ENCODE results near the gene TTC7B.

The TTC7B gene

DNA sequence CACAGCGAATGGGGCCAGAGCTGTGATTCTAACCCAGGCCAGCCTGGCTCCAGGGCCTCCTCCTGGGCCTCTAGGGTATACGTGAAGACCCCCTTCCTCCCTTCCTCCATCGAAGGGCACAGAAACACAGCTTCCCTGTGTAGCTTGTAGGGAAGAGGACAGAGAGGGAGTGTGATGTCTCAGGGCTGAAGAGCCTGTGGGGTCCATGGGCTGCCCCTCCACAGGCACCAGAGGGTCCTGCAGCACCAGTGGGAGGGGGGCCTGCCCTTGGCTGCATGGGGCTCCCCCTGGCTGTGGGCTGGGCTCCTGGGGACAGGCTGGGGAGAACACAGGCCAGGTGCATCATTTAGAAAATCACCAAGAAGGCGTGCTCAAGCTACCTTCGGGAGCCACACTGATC, 240.9 kb downstream of the TTC7B start:
- Histone ChIP-seq H3K27ac (ENCODE audit: low read depth, low read length) (no peak overlapping the region), H3K9ac (ENCODE audit: low read length in 5 of 5) (no peak overlapping the region), H3K9me3 (ENCODE audit: control insufficient read depth in 5 of 5, low read length in 5 of 5) (no peaks in the 10 kb centered on the region), H3K4me3 (ENCODE audit: low read depth in 1 of 5, low read length in 5 of 5) (no peak overlapping the region), H3K36me3 (ENCODE audit: control insufficient read depth in 5 of 5, insufficient read depth in 5 of 5, low read length in 5 of 5) (peaks cover 0 to 55% (median 40%) of the 10 kb centered on the region in 5 donors), H3K4me1 (ENCODE audit: control insufficient read depth in 5 of 5, insufficient read depth in 5 of 5, low read length in 5 of 5) (peaks cover 2 to 16% (median 11%) of the 10 kb centered on the region in 5 donors), H3K27me3 (ENCODE audit: control insufficient read depth in 5 of 5, insufficient read depth in 4 of 5, low read length in 5 of 5) (no peaks in the 10 kb centered on the region)

DNA sequence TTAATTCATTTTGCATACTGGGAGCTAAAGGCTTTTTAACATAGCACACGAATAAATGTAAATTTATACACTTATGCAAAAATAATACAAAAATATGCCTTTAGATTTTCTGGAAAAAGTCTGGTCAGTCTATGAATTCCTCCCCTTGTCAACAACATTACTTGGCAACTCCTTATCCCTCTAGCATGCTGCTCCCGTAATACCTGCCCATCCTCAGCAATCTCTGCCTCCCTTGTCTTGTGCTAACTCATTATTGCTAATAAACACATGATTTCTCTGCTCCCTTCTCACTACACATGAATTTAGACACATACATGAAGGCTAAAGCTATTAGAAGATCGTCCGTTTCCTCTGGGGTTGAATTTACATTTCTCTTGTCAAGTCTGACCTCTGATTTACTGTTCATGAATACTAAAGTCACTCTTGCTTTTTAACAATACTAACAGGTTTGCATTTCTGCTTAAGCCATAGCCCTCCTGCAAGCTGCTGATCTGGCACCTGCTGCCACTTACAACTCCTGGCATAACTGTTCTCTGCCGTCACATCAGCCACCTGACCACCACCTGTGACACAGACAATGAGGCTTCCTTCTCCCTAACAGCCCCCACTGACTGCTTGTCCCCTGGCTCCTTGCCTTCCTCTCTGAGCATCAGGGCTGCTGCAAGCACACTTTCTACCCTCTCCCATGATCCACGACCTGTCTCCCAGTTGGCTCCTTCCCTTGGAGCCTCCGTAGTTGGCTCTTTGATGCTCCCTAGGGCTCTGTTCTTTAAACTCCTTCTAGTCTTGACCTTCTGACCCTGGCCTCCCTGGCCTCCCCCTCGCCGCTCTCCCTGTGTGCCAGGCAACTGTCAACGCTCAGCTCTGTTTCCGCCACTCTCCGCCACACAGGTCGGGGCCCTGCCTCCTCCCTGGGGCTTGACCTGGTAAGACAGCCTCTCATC, 241.8 kb downstream of the TTC7B start:
- Histone ChIP-seq H3K36me3 (ENCODE audit: control insufficient read depth in 5 of 5, insufficient read depth in 5 of 5, low read length in 5 of 5) (peaks cover 0 to 57% (median 47%) of the 10 kb centered on the region in 5 donors), H3K9me3 (ENCODE audit: control insufficient read depth in 5 of 5, low read length in 5 of 5) (no peaks in the 10 kb centered on the region), H3K4me1 (ENCODE audit: control insufficient read depth in 5 of 5, insufficient read depth in 5 of 5, low read length in 5 of 5) (peaks cover 2 to 16% (median 11%) of the 10 kb centered on the region in 5 donors), H3K4me3 (ENCODE audit: low read depth in 1 of 5, low read length in 5 of 5) (no peak overlapping the region), H3K27me3 (ENCODE audit: control insufficient read depth in 5 of 5, insufficient read depth in 4 of 5, low read length in 5 of 5) (no peaks in the 10 kb centered on the region), H3K27ac (ENCODE audit: low read depth, low read length) (no peak overlapping the region), H3K9ac (ENCODE audit: low read length in 5 of 5) (no peak overlapping the region)

DNA sequence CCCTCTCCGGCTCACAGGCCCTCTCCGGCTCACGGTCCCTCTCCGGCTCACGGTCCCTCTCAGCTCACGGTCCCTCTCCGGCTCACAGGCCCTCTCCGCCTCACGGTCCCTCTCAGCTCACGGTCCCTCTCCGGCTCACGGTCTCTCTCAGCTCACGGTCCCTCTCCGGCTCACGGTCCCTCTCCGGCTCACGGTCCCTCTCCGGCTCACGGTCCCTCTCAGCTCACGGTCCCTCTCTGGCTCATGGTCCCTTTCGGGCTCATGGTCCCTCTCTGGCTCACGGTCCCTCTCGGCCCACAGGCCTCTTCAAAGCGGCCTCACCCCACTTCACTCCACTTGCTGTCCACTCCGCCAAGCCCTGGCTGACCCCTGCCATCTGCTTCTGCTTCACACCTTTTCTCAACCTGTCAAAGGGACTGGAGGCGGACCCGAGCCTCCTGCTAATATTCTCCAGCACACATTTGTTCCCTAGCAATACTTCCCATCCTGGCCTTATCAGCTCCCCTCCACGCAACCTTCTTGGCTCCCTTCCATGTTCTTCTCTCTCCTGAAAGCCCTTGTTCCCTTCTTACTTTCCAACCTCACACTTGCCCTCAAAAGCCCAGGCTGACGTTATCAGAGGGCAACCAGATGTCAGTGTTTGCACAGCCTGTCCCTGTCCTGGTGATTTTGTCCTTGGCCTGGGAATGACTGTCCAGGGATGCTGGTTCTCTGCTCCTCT, 242.7 kb downstream of the TTC7B start:
- Histone ChIP-seq H3K27me3 (ENCODE audit: control insufficient read depth in 5 of 5, insufficient read depth in 4 of 5, low read length in 5 of 5) (no peaks in the 10 kb centered on the region), H3K27ac (ENCODE audit: low read depth, low read length) (no peak overlapping the region), H3K9me3 (ENCODE audit: control insufficient read depth in 5 of 5, low read length in 5 of 5) (no peaks in the 10 kb centered on the region), H3K36me3 (ENCODE audit: control insufficient read depth in 5 of 5, insufficient read depth in 5 of 5, low read length in 5 of 5) (peaks cover 0 to 55% (median 49%) of the 10 kb centered on the region in 5 donors), H3K4me1 (ENCODE audit: control insufficient read depth in 5 of 5, insufficient read depth in 5 of 5, low read length in 5 of 5) (peaks cover 2 to 17% (median 11%) of the 10 kb centered on the region in 5 donors), H3K9ac (ENCODE audit: low read length in 5 of 5) (no peak overlapping the region), H3K4me3 (ENCODE audit: low read depth in 1 of 5, low read length in 5 of 5) (no peak overlapping the region)

DNA sequence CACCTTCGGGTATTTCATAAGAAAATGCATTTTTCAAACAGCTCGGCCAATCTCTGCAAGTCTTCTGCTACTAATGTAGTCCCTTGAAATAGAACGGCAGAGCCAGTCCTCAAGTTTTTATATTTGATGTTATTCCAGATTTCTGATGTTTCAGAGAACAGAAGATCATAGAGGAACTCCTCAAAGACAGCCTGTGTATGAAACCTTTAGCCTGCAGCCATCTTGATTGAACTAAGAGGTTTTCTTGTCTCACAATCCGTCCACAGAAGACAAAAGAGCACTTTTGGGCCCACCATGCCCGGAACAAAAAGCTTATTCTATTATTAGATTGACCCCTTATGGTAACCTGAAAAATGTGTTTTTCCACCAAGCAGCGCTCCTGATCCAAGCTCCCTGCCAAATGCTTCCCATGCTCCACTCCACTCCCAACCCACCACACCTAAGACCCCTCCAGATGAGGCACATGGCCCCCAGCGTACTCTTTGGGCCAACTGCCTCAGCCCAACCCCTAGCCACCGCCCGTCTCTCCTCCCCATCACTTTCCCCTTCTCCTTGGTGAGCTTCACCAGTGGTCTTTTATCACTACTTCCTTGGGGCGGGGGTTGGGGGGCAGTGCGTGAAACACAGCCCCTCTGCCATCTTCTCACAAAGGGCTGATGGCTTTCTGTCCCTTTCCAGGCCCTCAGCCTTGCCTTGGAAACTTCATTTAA, 243.6 kb downstream of the TTC7B start:
- Histone ChIP-seq H3K4me1 (ENCODE audit: control insufficient read depth in 5 of 5, insufficient read depth in 5 of 5, low read length in 5 of 5) (peaks cover 2 to 24% (median 15%) of the 10 kb centered on the region in 5 donors), H3K36me3 (ENCODE audit: control insufficient read depth in 5 of 5, insufficient read depth in 5 of 5, low read length in 5 of 5) (peaks cover 0 to 47% (median 40%) of the 10 kb centered on the region in 5 donors), H3K9ac (ENCODE audit: low read length in 5 of 5) (no peak overlapping the region), H3K4me3 (ENCODE audit: low read depth in 1 of 5, low read length in 5 of 5) (no peak overlapping the region), H3K27ac (ENCODE audit: low read depth, low read length) (no peak overlapping the region), H3K27me3 (ENCODE audit: control insufficient read depth in 5 of 5, insufficient read depth in 4 of 5, low read length in 5 of 5) (no peaks in the 10 kb centered on the region), H3K9me3 (ENCODE audit: control insufficient read depth in 5 of 5, low read length in 5 of 5) (no peaks in the 10 kb centered on the region)

DNA sequence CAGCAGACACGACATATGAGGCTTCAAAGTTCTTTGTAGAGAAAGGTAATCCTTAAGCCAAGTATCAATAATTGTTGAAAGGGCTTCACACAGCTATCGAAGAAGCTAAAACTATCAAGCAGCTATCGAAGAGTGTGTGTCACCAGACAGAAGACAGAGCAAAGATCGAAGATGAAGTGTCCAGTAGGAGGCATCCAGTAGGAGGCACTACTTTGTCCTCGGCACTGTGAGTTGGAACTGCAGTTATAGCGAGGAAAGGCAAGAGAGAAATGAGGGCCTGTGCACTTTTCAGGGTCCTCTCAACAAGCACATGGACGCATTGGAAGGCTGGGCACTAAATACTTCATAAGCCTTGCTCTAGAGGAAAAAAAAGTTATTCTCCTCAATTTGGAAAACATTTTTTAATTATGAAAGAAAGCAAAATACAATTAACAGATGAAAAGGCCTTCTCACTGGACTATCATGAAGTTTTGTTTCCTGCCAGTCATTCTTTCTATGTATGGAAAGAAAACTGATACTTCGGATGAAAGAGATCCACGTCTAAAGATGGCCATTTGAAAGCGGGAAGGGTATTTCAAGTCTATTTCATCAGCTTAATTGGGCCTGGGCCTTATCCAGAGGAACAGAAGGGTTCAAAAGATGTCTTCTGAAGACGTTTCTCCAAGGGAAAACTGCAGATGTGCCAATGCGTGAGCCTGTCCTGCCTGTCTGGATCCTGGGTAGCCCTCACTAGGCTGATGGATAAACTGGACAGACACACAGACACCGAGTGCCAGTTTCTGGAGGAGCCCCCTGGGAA, 244.9 kb downstream of the TTC7B start:
- Histone ChIP-seq H3K4me1 (ENCODE audit: control insufficient read depth in 5 of 5, insufficient read depth in 5 of 5, low read length in 5 of 5) (peaks cover 2 to 19% (median 8%) of the 10 kb centered on the region in 5 donors), H3K27ac (ENCODE audit: low read depth, low read length) (no peak overlapping the region), H3K9ac (ENCODE audit: low read length in 5 of 5) (no peak overlapping the region), H3K9me3 (ENCODE audit: control insufficient read depth in 5 of 5, low read length in 5 of 5) (no peaks in the 10 kb centered on the region), H3K27me3 (ENCODE audit: control insufficient read depth in 5 of 5, insufficient read depth in 4 of 5, low read length in 5 of 5) (no peaks in the 10 kb centered on the region), H3K4me3 (ENCODE audit: low read depth in 1 of 5, low read length in 5 of 5) (no peak overlapping the region), H3K36me3 (ENCODE audit: control insufficient read depth in 5 of 5, insufficient read depth in 5 of 5, low read length in 5 of 5) (peaks cover 0 to 48% (median 37%) of the 10 kb centered on the region in 5 donors)

DNA sequence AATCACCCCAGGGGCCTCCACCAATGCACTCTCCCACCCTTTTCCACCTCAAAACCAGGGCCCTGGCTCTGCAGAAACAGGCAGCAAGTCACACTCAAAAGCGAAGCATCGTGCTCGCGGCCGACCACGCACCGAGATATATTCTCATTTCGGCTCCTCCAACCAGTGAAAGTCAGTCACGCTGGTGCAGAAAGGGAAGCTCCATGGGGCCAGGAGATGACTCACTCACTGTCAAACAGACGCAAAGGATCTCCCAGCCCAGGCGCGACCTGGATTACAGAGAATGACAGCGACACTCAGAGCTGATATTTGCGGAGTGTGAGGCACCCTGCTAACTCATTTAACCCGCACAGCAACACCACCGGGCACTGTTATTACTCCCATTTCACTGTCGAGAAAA, 245.8 kb downstream of the TTC7B start:
- H3K4me3 ChIP-seq (ENCODE audit: low read depth in 1 of 5, low read length in 5 of 5): no peak overlapping the region
- H3K27ac ChIP-seq (ENCODE audit: low read depth, low read length): no peak overlapping the region
- no peaks in the 10 kb centered on the region for H3K27me3 ChIP-seq (ENCODE audit: control insufficient read depth in 5 of 5, insufficient read depth in 4 of 5, low read length in 5 of 5)
- H3K9me3 ChIP-seq (ENCODE audit: control insufficient read depth in 5 of 5, low read length in 5 of 5): no peaks in the 10 kb centered on the region
- peaks cover 0 to 48% (median 35%) of the 10 kb centered on the region in 5 donors for H3K36me3 ChIP-seq (ENCODE audit: control insufficient read depth in 5 of 5, insufficient read depth in 5 of 5, low read length in 5 of 5)
- peaks cover 2 to 18% (median 8%) of the 10 kb centered on the region in 5 donors for H3K4me1 ChIP-seq (ENCODE audit: control insufficient read depth in 5 of 5, insufficient read depth in 5 of 5, low read length in 5 of 5)
- H3K9ac ChIP-seq (ENCODE audit: low read length in 5 of 5): no peak overlapping the region

DNA sequence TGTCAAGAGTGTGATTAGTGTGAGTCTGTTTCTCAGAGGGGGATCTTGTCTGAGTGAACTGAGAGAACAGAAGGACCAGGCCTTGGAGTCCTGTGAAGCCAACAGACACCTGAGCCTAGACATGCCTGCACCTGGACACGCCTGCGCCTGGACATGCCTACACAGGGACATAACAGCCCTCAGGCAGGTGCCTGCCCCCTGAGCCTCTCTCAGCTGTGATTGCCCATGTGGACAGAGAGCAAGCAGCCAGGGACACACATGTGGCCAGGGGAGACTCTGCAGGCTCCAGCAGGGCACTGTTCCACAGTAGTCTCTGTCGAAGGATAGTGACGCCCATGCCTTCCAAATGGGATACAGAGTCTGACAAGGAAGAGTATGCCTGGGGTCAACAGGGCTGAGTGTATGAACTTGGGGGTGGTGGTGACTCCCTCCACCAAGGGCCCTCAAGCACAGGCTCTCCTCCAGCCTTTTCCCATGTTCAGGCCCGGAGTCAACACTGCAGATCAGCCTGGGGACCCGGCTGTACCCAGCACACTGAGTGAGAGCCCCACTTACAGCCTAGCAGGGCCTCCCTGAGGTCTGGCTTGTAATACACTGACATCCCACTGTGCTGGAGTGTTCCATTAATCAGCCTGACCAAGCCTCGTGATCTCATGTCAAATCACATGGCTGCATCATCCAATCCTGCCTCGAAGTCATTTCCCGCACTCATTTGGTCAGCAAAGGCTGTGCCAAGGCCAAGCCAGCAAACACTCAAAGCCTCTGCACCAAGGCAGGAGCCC, 246.4 kb downstream of the TTC7B start:
- Histone ChIP-seq H3K9me3 (ENCODE audit: control insufficient read depth in 5 of 5, low read length in 5 of 5) (no peaks in the 10 kb centered on the region), H3K27ac (ENCODE audit: low read depth, low read length) (no peak overlapping the region)

DNA sequence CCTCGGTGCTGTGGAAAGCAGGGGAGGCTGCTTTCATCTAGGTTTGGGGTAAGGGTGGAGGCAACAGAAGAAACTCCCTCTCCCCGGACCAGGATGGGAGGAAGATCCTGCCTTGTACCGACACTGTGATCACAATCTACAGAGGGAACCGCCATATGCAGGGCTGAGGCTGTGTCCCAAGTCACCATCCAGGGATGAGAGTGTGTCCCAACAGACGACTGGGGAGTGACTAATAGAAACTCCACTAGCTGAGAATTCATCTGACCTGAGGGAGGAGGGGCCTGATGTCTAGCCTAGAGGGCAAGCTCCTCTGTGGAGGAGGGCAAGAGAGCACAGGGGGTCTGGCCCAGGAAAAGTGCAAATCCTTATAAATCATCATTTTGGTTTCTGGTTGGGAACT, 247.0 kb downstream of the TTC7B start:
- Histone ChIP-seq H3K27me3 (ENCODE audit: control insufficient read depth in 5 of 5, insufficient read depth in 4 of 5, low read length in 5 of 5) (no peaks in the 10 kb centered on the region), H3K27ac (ENCODE audit: low read depth, low read length) (no peak overlapping the region), H3K9me3 (ENCODE audit: control insufficient read depth in 5 of 5, low read length in 5 of 5) (no peaks in the 10 kb centered on the region), H3K4me3 (ENCODE audit: low read depth in 1 of 5, low read length in 5 of 5) (no peak overlapping the region), H3K36me3 (ENCODE audit: control insufficient read depth in 5 of 5, insufficient read depth in 5 of 5, low read length in 5 of 5) (peaks cover 0 to 48% (median 33%) of the 10 kb centered on the region in 5 donors), H3K4me1 (ENCODE audit: control insufficient read depth in 5 of 5, insufficient read depth in 5 of 5, low read length in 5 of 5) (peaks cover 0 to 8% (median 0%) of the 10 kb centered on the region in 5 donors), H3K9ac (ENCODE audit: low read length in 5 of 5) (no peak overlapping the region)

More for the DNA sequence above, 246.4 kb downstream of the TTC7B start:
- peaks cover 0 to 48% (median 35%) of the 10 kb centered on the region in 5 donors for H3K36me3 ChIP-seq (ENCODE audit: control insufficient read depth in 5 of 5, insufficient read depth in 5 of 5, low read length in 5 of 5)
- H3K4me1 ChIP-seq (ENCODE audit: control insufficient read depth in 5 of 5, insufficient read depth in 5 of 5, low read length in 5 of 5): peaks cover 2 to 12% (median 4%) of the 10 kb centered on the region in 5 donors
- no peak overlapping the region for H3K9ac ChIP-seq (ENCODE audit: low read length in 5 of 5)
- H3K27me3 ChIP-seq (ENCODE audit: control insufficient read depth in 5 of 5, insufficient read depth in 4 of 5, low read length in 5 of 5): no peaks in the 10 kb centered on the region
- no peak overlapping the region for H3K4me3 ChIP-seq (ENCODE audit: low read depth in 1 of 5, low read length in 5 of 5)
